DOHH2 (cell line): ENCODE measurements around the gene RNF8.

Experiments used
- CTCF ChIP-seq: fragments of 200-600 bp; sonication (generic); IDR thresholded peaks from one replicate; pipeline ENCODE4 v1.5.1; 2014; ENCODE audit warnings: antibody characterized with exemption, mild to moderate bottlenecking, low read depth, low read length; ENCODE audit not compliant: poor library complexity, severe bottlenecking
- EZH2phosphoT487 ChIP-seq: fragments of 200-600 bp; sonication (generic); IDR thresholded peaks from 2 replicates; pipeline ENCODE4 v1.6.1; 2017; ENCODE audit warnings: borderline replicate concordance, mild to moderate bottlenecking, antibody characterized with exemption, low read length, moderate library complexity, mixed read lengths

DNA sequence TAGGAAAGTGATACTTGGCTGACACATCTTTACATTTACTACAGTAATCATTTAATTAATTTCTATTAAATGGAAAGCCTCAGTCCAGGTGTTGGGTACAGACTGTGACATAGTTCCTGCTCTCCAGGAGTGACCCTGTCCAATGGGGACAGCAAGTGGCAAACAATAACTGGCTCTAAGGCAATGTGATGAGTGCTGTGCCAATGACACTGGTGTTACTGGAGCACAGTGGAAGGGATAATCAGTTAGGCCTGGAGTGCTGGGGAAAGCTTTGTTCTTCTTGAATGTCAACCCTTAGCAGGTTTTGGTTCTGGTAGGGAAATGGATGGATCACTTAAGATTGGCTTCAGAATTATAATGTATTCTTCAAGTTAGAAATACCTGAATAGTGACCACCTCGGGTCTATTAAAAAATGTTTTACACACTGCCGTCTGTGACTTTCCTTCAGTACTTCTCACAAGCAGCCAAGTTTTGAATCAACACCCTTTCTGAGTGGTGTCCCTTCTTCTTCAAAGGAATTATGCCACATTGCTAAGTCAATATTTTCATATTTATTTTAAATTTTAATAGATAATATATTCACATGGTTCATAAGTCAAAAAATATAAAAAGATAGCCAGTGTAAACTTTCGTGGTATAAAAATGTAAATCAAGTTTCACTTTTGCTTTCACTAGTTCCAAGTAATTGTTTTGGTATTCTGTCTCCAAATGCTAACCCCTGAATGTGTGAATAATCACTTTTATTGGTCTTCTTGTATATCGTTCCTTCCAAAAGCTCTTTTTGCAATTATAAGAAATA, 88.8 kb downstream of the RNF8 start:
- no peak for TF ChIP-seq CTCF
- no peak for TF ChIP-seq EZH2phosphoT487
